Urothelium cell line (cell line): ENCODE results near the gene GALC.
A peak's percentile ranks its signal among the peaks of the same experiment; 100 is the strongest.
"Not testable (repeated sequence)": the region's sequence is repeated elsewhere in the genome, so short reads cannot be mapped to it uniquely, and the experiment has no call there.

Experiments used
- DNase-seq: peaks from one replicate; pipeline ENCODE4 v3.0.0; 2011; ENCODE audit warnings: low spot score, mixed read lengths
- FAIRE-seq: peaks from 2 replicates; lab custom pipeline; 2011; peaks lifted over from hg19 to GRCh38; lab: Jason Lieb, UNC

Gene GALC

GRCh38 chr14:87992718-87993628 lies at the start of gene GALC:
Gene GALC, minus strand, starts transcription at chr14:87993182. Its CDS starts 18 bp downstream, at chr14:87993164.
- FAIRE-seq (peak; percentile 82), DNase-seq (peak; percentile 78)

GRCh38 chr14:88040146-88040545 lies 47.2 kb upstream of the GALC start:
- no peak for FAIRE-seq
- DNase-seq: no peak

GRCh38 chr14:88039197-88039596 lies 46.2 kb upstream of the GALC start:
- no peak for DNase-seq
- FAIRE-seq: no peak

- DNase-seq (no peak), FAIRE-seq (peak; percentile 44)
These were observed 44.3 kb upstream of the GALC start for GRCh38 chr14:88037325-88037724.

- FAIRE-seq (no peak), DNase-seq (no peak)
These were observed 43.4 kb upstream of the GALC start for GRCh38 chr14:88036422-88036821.

GRCh38 chr14:88034076-88034475 lies 41.1 kb upstream of the GALC start:
- no peak for DNase-seq
- FAIRE-seq: no peak

GRCh38 chr14:88032373-88032772 lies 39.4 kb upstream of the GALC start:
- no peak for FAIRE-seq

GRCh38 chr14:88030892-88031291 lies 37.9 kb upstream of the GALC start:
- DNase-seq (no peak), FAIRE-seq (peak; percentile 20)

More at GRCh38 chr14:88032373-88032772, 39.4 kb upstream of the GALC start:
- no peak for DNase-seq

GRCh38 chr14:88030079-88030478 lies 37.1 kb upstream of the GALC start:
- DNase-seq: no peak
- no peak for FAIRE-seq

- DNase-seq: no peak
- peak; percentile 50 for FAIRE-seq
These were observed 36.5 kb upstream of the GALC start for GRCh38 chr14:88029500-88029899.

- no peak for FAIRE-seq
- DNase-seq: no peak
These were observed 33.9 kb upstream of the GALC start for GRCh38 chr14:88026890-88027289.

GRCh38 chr14:88025313-88025712 lies 32.3 kb upstream of the GALC start:
- FAIRE-seq: no peak

GRCh38 chr14:88024252-88025086 lies 31.5 kb upstream of the GALC start:
- DNase-seq, FAIRE-seq: not testable (repeated sequence)

More at GRCh38 chr14:88025313-88025712, 32.3 kb upstream of the GALC start:
- DNase-seq: no peak

GRCh38 chr14:88023658-88024187 lies 30.7 kb upstream of the GALC start:
- DNase-seq (no peak), FAIRE-seq (no peak)

GRCh38 chr14:88017535-88017934 lies 24.6 kb upstream of the GALC start:
- DNase-seq (no peak), FAIRE-seq (no peak)

GRCh38 chr14:88016768-88017167 lies 23.8 kb upstream of the GALC start:
- DNase-seq (no peak), FAIRE-seq (no peak)

- peak; percentile 74 for DNase-seq
- FAIRE-seq: peak; percentile 50
These were observed 20.9 kb upstream of the GALC start for GRCh38 chr14:88013750-88014349.

- DNase-seq: no peak
- no peak for FAIRE-seq
These were observed 19.5 kb upstream of the GALC start for GRCh38 chr14:88012495-88012894.

- FAIRE-seq (no peak), DNase-seq (no peak)
These were observed 17.3 kb upstream of the GALC start for GRCh38 chr14:88010331-88010730.

GRCh38 chr14:88009486-88009885 lies 16.5 kb upstream of the GALC start:
- FAIRE-seq (no peak), DNase-seq (no peak)
